Endothelial cell of umbilical vein (primary cell): ENCODE results near the gene SSR1. TPM values are rescaled to one million over a fixed set of nuclear protein-coding genes. Genes with fewer than 3 reads are reported as not detected.

Source experiments
- BruUV-seq: library from RNA; stranded (reverse); fragments of 400-500 nt; replicated peaks from 2 replicates; lab custom pipeline; 2021; lab: Mats Ljungman, UMichigan
- CTCF ChIA-PET: fragments of 300-600, 350-600 bp; sonication (Branson Sonifier 250); formaldehyde crosslinking; loops from one replicate; lab custom pipeline; 2021; ENCODE audit warnings: antibody characterized with exemption, inconsistent platforms; lab: Charles Lee
- POLR2A ChIA-PET: fragments of 300-600, 350-600 bp; sonication (Branson Sonifier 250); formaldehyde crosslinking; loops from one replicate; lab custom pipeline; 2021; ENCODE audit warnings: antibody characterized with exemption, inconsistent platforms; lab: Charles Lee
- DNase-seq: peaks from one replicate; pipeline ENCODE4 v3.0.0-alpha.2; 2011; ENCODE audit warnings: low read depth, low spot score
- FAIRE-seq: peaks from 2 replicates; lab custom pipeline; 2011; peaks lifted over from hg19 to GRCh38; lab: Jason Lieb, UNC
- H2AFZ ChIP-seq: 2 replicates; pipeline ENCODE4 v1.6.0; 2012; ENCODE audit warnings: low read depth, low read length, control low read depth, inconsistent platforms
- H3K27ac ChIP-seq: 2 replicates; pipeline ENCODE4 v1.5.1; 2011; ENCODE audit warnings: low read depth, mild to moderate bottlenecking, control low read depth, low read length, moderate library complexity; ENCODE audit not compliant: insufficient read depth
- H3K27me3 ChIP-seq, 2 experiments: 2 replicates each; pipeline versions ENCODE4 v1.6.0 to v1.6.1; 2011; ENCODE audit warnings: low read length in 2 of 2, mixed read lengths in 1 of 2; ENCODE audit not compliant: control insufficient read depth in 2 of 2, insufficient read depth in 2 of 2
- H3K36me3 ChIP-seq, 2 experiments: 2 replicates in 1 of 2; 3 replicates in 1 of 2; pipeline ENCODE4 v1.5.1; 2011; ENCODE audit warnings: low read length in 2 of 2, mild to moderate bottlenecking in 1 of 2, moderate library complexity in 1 of 2; ENCODE audit not compliant: control insufficient read depth in 2 of 2, insufficient read depth in 2 of 2; ENCODE audit errors: extremely low read depth in 1 of 2
- H3K4me1 ChIP-seq: 3 replicates; pipeline ENCODE4 v1.5.1; 2011; ENCODE audit warnings: mild to moderate bottlenecking, low read length; ENCODE audit not compliant: control insufficient read depth, insufficient read depth; ENCODE audit errors: extremely low read depth
- H3K4me2 ChIP-seq: 2 replicates; pipeline ENCODE4 v1.6.1; 2011; ENCODE audit warnings: low read length, control low read depth, mixed read lengths; ENCODE audit not compliant: insufficient read depth
- H3K4me3 ChIP-seq, 3 experiments: fragments of 200-600 bp in 1 of 3; sonication (generic), shearing (Covaris generic) in 1 of 3; replicated peaks in 1 of 3; 2 replicates each; pipeline ENCODE4 v1.5.1; 2011 to 2016; ENCODE audit warnings: control low read depth in 3 of 3, low read length in 3 of 3, mild to moderate bottlenecking in 2 of 3, inconsistent platforms in 1 of 3, low read depth in 1 of 3, moderate library complexity in 1 of 3; ENCODE audit not compliant: insufficient read depth in 1 of 3
- H3K79me2 ChIP-seq: 2 replicates; pipeline ENCODE4 v1.6.0; 2012; ENCODE audit warnings: low read length, inconsistent platforms; ENCODE audit not compliant: control insufficient read depth, insufficient read depth
- H3K9ac ChIP-seq: replicated peaks from 2 replicates; pipeline ENCODE3; 2011; ENCODE audit warnings: low read length, control low read depth; ENCODE audit not compliant: insufficient read depth; ENCODE audit errors: extremely low read depth
- H3K9me1 ChIP-seq: replicated peaks from 3 replicates; pipeline ENCODE4 v1.6.0; 2011; ENCODE audit warnings: mild to moderate bottlenecking, low read length; ENCODE audit not compliant: control insufficient read depth, insufficient read depth; ENCODE audit errors: extremely low read depth
- H3K9me3 ChIP-seq: replicated peaks from 2 replicates; pipeline ENCODE4 v1.5.1; 2012; ENCODE audit warnings: low read length, inconsistent platforms; ENCODE audit not compliant: control insufficient read depth, insufficient read depth
- H4K20me1 ChIP-seq: replicated peaks from 2 replicates; pipeline ENCODE3; 2011; ENCODE audit warnings: mild to moderate bottlenecking, low read length; ENCODE audit not compliant: control insufficient read depth, insufficient read depth; ENCODE audit errors: extremely low read depth
- EZH2 ChIP-seq: IDR thresholded peaks from 2 replicates; pipeline ENCODE4 v1.6.1; 2012; ENCODE audit warnings: borderline replicate concordance, low read depth, mild to moderate bottlenecking, moderate library complexity, low read length, inconsistent platforms; ENCODE audit not compliant: severe bottlenecking
- FOS ChIP-seq: IDR thresholded peaks from 2 replicates; pipeline ENCODE4 v1.6.1; 2011; ENCODE audit warnings: mild to moderate bottlenecking, low read length, moderate library complexity, borderline replicate concordance; ENCODE audit not compliant: insufficient read depth
- GATA2 ChIP-seq: IDR thresholded peaks from 2 replicates; pipeline ENCODE4 v1.7.0; 2011; ENCODE audit warnings: low read depth, mild to moderate bottlenecking, moderate library complexity, mixed read lengths, low read length; ENCODE audit not compliant: insufficient read length, insufficient read depth
- MYC ChIP-seq: IDR thresholded peaks from one replicate; pipeline ENCODE4 v1.6.1; 2011; ENCODE audit warnings: mild to moderate bottlenecking, low read depth, low read length
- POLR2A ChIP-seq: IDR thresholded peaks from 2 replicates; pipeline ENCODE4 v1.6.1; 2012; ENCODE audit warnings: low read depth, mild to moderate bottlenecking, control low read depth, low read length
- POLR2AphosphoS5 ChIP-seq: IDR thresholded peaks from 2 replicates; pipeline ENCODE4 v1.6.1; 2012; ENCODE audit warnings: low read depth, mild to moderate bottlenecking, control low read depth, low read length, moderate library complexity; ENCODE audit not compliant: insufficient read depth
- dilution Hi-C: fragments of 300-500 bp; cut with MboI; formaldehyde crosslinking; loops from one replicate; pipeline ENCODE4 v1.15.0; 2019; ENCODE audit warnings: low sequenced_read_pairs; ENCODE audit not compliant: extremely low pct_ligation_motif_present
- intact Hi-C: fragments of 100-400 bp; cut with micrococcal nuclease; formaldehyde crosslinking; loops from one replicate; pipeline ENCODE4 v1.10.0; 2022
- polyA plus RNA-seq, 4 experiments: library from polyadenylated mRNA; depleted of rRNA in 3 of 4; stranded (reverse) in 3 of 4; unstranded in 1 of 4; fragments of >200 nt; gene quantifications; 2 replicates each; pipeline versions ENCODE4 v1.2.1 to v1.2.3, GENCODE V29; 2011 to 2012; ENCODE audit warnings: missing spikeins in 1 of 4
- total RNA-seq: library from RNA; stranded (reverse); gene quantifications from 2 replicates; pipeline ENCODE4 v1.2.3, GENCODE V29; 2021
- TF ChIP-seq, protein P1 (sequence below): IDR thresholded peaks from 2 replicates; pipeline ENCODE4 v1.6.1; 2011; ENCODE audit not compliant: insufficient read depth, insufficient read length

Gene SSR1
- total and polyA plus RNA-seq, 2 donors (not counting 3 experiments of a cell fraction or from before 2014, with no cell fraction given) = 70.7 to 187 TPM

- POLR2A ChIA-PET = interaction anchor here (0.7 kb wide), 1 partner anchor 106 kb away, joined by 3 read pairs; the partner anchor contains the start of genes CAGE1 and RIOK1
- Histone ChIP-seq H4K20me1 (no peaks in the 10 kb centered on the region), H3K9me3 (no peaks in the 10 kb centered on the region), H3K27ac (no peak overlapping the region), H3K27me3 (no peaks in the 10 kb centered on the region), H2AFZ (no peak overlapping the region), H3K9ac (no peak overlapping the region), H3K4me1 (no peaks in the 10 kb centered on the region), H3K4me2 (no peak overlapping the region), H3K79me2 (no peaks in the 10 kb centered on the region), H3K36me3 (peaks cover 2 to 7% of the 10 kb centered on the region in 2 experiments), H3K9me1 (no peaks in the 10 kb centered on the region), H3K4me3 (no peak overlapping the region)
- CTCF ChIA-PET = interaction anchor here (0.6 to 4.1 kb wide), 2 partner anchors 7 to 23 kb away, joined by 3 to 37 read pairs; no protein-coding TSS in a partner anchor
- BruUV-seq = no TSS peak
- no peak for TF ChIP-seq POLR2A
- FAIRE-seq (no peak), DNase-seq (no peak)
- dilution Hi-C loops = no loop called here
- intact Hi-C loops = no loop called here
Observed at GRCh38 chr6:7283676-7284075, 29.3 kb downstream of the SSR1 start.

- ChIA-PET CTCF (interaction anchor here (1.4 kb wide), 1 partner anchor 586 kb away, joined by 3 read pairs; no protein-coding TSS in a partner anchor), POLR2A (no interaction called here)
- H3K27me3 ChIP-seq = no peaks in the 10 kb centered on the region
- TF ChIP-seq GATA2 (no peak), MYC (no peak), FOS (no peak), EZH2 (no peak), POLR2AphosphoS5 (no peak)
- TF ChIP-seq, protein P1, sequence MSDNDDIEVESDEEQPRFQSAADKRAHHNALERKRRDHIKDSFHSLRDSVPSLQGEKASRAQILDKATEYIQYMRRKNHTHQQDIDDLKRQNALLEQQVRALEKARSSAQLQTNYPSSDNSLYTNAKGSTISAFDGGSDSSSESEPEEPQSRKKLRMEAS = no peak
- FAIRE-seq (no peak), DNase-seq (no peak)
- H3K36me3 ChIP-seq = peaks cover 2 to 3% of the 10 kb centered on the region in 2 experiments
- H3K9me3 ChIP-seq = no peaks in the 10 kb centered on the region
- H3K4me2 ChIP-seq = no peak overlapping the region
- H3K9ac ChIP-seq = no peak overlapping the region
- H3K4me3 ChIP-seq = no peak overlapping the region
- dilution Hi-C loops = no loop called here
- intact Hi-C loops = no loop called here
- no peak overlapping the region for H2AFZ ChIP-seq
- H3K4me1 ChIP-seq = no peaks in the 10 kb centered on the region
- H4K20me1 ChIP-seq = no peaks in the 10 kb centered on the region
- no peak overlapping the region for H3K27ac ChIP-seq
- no TSS peak for BruUV-seq
- H3K79me2 ChIP-seq = no peaks in the 10 kb centered on the region
- H3K9me1 ChIP-seq = no peaks in the 10 kb centered on the region
Observed at GRCh38 chr6:7282097-7282906, 30.7 kb downstream of the SSR1 start.
